Mononuclear cell (primary cell): ENCODE measurements around the gene PRIM2. TPM values are rescaled to one million over a fixed set of nuclear protein-coding genes. Genes with fewer than 3 reads are reported as not detected.

Experiments
- total RNA-seq: library from RNA; depleted of rRNA; stranded (reverse); fragments of >200 nt; gene quantifications from one replicate; pipeline ENCODE4 v1.2.3, GENCODE V29; 2012

The PRIM2 gene
- total RNA-seq, 1 donor, result 11.3 TPM

Other genes with a start within 250 kb of the PRIM2 start
- 240 TPM for gene ZNF451, start 227.4 kb upstream of the PRIM2 start, total RNA-seq
- 4.6 TPM for gene BAG2, start 145.3 kb upstream of the PRIM2 start, total RNA-seq
- gene RAB23, start 95.3 kb upstream of the PRIM2 start, total RNA-seq, result 1.0 TPM